Left ventricle myocardium superior (tissue), 1 donor: ENCODE results near the gene LRRC10. TPM values are rescaled to one million over a fixed set of nuclear protein-coding genes. Genes with fewer than 3 reads are reported as not detected.

Experiments used
- ATAC-seq: fragments of 200-7000 bp; cut with Tn5 transposase; one replicate; pipeline ENCODE4 v1.9.1; 2020; ENCODE audit warnings: mild to moderate bottlenecking, moderate library complexity
- DNase-seq: peaks from one replicate; pipeline ENCODE4 v3.0.0-alpha.2; 2020
- intact Hi-C: fragments of 100-400 bp; cut with micrococcal nuclease; formaldehyde crosslinking; loops from one replicate; pipeline ENCODE4 v1.11.0; 2022
- microRNA-seq: library from miRNA; unstranded; fragments of <30 nt; microRNA quantifications from one replicate; pipeline ENCODE4 v1.2.0, GENCODE V29; 2020; ENCODE audit warnings: borderline number of aligned reads
- total RNA-seq: library from RNA; stranded (reverse); fragmentation: NEBNext Ultra II Directional; extraction: Animal tissue kit (Norgen Biotek cat#: 25700); gene quantifications from one replicate; pipeline ENCODE4 v1.2.1, GENCODE V29; 2021
- donor health status: DM: no; HTN: yes; CAD: no; lungs with severe emphysema.

LRRC10 gene
- total RNA-seq, 1 donor from 2014 or later = 50.8 TPM

- intact Hi-C loops = no loop called here
- DNase-seq = no peak
- no peak for ATAC-seq
These were observed 31.7 kb downstream of the LRRC10 start for GRCh38 chr12:69579029-69579428.

DNA sequence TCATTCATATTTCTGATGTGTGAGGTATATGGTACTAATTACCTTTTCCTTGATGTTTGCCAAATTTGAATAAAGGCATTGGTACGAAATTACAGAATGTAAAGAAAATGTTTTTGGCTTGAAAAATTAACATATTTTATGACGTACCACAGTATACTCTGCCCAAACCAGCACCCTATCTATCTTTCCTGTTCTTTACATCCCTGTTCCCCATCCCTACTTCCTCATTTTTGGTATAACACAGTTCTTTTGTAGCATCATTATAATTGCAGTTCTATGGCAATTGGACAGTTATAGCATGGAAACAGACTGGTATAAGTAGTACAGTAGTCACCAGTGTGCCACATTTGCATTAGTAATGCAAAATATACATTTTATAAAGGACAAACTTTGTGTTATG is 32.4 kb downstream of the LRRC10 start:
- DNase-seq = no peak
- ATAC-seq = no peak
- intact Hi-C loops = no loop called here

DNA sequence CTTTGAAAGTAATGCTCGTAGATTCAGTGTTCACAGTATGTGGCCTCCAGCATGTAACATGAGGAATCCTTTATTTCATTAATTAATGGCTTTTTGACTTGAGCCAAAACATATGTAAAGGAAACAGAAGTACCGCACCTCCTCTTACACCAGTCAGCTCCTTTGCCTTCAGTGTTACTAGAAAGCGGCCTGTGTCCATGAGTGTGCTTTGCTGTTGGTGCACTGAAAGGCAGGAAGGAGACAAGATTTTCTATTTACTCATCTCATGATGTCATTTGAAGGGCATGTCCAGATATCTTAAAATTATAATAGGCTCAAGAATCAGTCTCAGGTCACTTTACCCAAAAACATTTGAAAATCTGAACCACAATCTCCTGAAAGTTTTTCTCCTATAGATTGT is 35.4 kb downstream of the LRRC10 start:
- DNase-seq = no peak
- ATAC-seq = no peak
- intact Hi-C loops = no loop called here

DNA sequence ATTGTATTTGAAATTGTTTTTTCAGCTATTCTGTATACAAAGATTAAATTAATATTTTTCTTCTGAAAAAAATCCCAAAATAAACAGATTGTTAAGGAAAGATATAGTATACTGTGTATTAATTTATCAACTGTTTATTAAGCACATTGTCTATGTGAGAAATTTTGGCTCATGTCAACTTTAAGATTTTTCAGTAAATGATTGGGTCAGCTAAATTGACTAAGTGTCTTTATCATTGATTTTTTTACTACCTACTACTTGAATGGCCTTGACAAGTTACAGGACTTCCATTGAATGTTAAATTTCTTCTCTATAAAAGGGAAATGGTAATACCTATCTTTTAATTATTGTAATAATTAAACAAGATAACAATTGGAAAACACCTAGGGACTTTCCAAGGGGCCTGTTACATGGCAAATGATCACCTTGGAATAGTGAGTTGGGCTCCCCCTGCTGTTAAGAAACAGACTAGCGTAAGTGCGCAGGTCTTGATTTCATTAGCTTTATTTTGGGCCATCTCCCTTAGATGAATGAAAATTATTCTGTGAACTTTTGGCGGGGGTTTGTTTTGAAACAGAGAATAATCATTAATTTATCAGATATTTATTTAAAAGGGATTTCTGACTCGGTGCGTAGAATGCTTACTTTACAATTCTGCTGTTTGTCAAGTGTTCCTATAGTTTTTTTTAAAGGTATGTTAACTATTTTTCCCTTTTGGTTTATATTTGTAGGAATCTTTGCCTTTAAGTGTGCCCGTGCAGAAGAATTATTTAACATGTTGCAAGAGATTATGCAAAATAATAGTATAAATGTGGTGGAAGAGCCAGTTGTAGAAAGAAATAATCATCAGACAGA is 39.9 kb downstream of the LRRC10 start:
- ATAC-seq = peak; percentile 77
- DNase-seq = peak; percentile 35
- intact Hi-C loops = loop anchor here (5.0 kb wide), 1 partner anchor 213 kb away; the partner anchor contains the start of gene YEATS4

- no peak for ATAC-seq
- no peak for DNase-seq
- intact Hi-C loops = loop anchor here (5.0 to 10.0 kb wide), 2 partner anchors 175 to 213 kb away; partner anchors contain the start of gene YEATS4
These were observed 40.6 kb downstream of the LRRC10 start for GRCh38 chr12:69570000-69570516.

DNA sequence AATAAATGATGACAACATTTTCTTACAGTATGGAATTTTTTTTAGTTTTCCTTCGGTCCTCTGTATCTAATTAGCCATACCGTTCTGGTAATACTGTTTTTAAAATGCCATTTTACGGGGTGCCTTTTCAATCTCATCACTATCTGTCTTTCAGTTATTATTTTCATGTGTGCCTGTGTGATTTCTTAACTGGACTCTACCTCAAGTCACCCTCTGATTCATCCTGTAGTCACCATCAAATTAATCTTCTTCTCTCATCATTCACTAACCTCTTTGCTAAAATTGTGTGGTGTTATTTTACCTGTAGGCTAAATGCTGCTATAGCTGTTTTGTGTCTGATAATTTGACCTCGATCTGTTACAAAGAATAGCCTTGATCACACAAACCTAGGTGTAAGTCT is 41.5 kb downstream of the LRRC10 start:
- intact Hi-C loops = loop anchor here (10.0 kb wide), 1 partner anchor 174 kb away; no protein-coding TSS in a partner anchor
- DNase-seq = no peak
- ATAC-seq = no peak

DNA sequence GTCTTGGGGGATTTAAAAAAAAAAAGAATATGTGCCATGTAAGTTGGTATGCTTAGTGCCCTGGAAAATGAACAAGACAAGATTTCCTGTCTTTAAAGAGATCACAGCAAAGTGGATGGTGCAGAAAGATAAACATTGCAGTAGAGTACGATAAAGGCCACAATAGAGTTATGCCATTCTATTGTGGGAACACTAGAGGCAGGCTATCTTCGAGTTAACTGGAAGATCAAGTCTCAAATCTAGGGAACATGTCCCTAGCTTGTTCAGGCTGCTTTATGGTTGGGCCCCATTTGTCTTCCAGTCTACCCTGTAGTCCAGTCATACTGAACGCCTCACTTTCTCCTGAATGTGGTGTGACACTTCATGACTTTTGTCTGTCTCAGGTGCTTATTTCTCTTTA is 44.1 kb downstream of the LRRC10 start:
- intact Hi-C loops = loop anchor here (10.0 kb wide), 1 partner anchor 172 kb away; no protein-coding TSS in a partner anchor
- ATAC-seq (no peak), DNase-seq (no peak)

GRCh38 chr12:69563166-69563762 is 47.4 kb downstream of the LRRC10 start:
- ATAC-seq (no peak), DNase-seq (no peak)
- intact Hi-C loops = loop anchor here (10.0 kb wide), 1 partner anchor 168 kb away; no protein-coding TSS in a partner anchor

Small RNAs within 50 kb of the gene (microRNA-seq; reads per million reads assigned to microRNA genes)
- gene MIR3913-1 = not detected
- gene MIR3913-2 = not detected

Other genes with a start within 250 kb of the LRRC10 start
- gene FRS2, start 140.5 kb downstream of the LRRC10 start, total RNA-seq = 25.2 TPM
- 89.1 TPM for gene CCT2, start 25.4 kb downstream of the LRRC10 start, total RNA-seq
- gene BEST3, start 88.4 kb upstream of the LRRC10 start, total RNA-seq = 0.55 TPM
- 39.4 TPM for gene RAB3IP, start 128.0 kb upstream of the LRRC10 start, total RNA-seq
- gene MYRFL, start 214.3 kb upstream of the LRRC10 start, total RNA-seq = not detected